GM03348 (cell line): ENCODE results near the gene SCGB3A1.

Experiments used
- DNase-seq: peaks from one replicate; pipeline ENCODE4 v3.0.0; 2012; ENCODE audit warnings: low spot score

SCGB3A1 gene, protein sequence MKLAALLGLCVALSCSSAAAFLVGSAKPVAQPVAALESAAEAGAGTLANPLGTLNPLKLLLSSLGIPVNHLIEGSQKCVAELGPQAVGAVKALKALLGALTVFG

DNA sequence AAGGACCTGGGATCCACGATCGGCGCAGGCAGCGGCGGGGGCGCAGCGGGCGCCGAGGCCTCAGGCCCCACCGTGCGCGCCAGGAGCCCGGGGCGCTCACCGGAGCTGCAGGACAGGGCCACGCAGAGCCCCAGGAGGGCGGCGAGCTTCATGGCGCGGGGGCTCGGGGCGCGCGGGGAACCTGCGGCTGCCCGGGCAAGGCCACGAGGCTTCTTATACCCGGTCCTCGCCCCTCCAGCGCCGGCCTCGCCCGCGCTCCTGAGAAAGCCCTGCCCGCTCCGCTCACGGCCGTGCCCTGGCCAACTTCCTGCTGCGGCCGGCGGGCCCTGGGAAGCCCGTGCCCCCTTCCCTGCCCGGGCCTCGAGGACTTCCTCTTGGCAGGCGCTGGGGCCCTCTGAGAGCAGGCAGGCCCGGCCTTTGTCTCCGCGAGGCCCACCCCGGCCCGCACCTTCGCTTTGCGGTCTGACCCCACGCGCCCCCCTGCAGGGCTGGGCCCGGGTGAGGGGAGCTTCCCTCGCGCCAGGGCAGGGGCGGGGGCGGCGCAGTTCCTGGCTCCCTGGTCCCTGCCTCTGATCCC lies at the start of gene SCGB3A1:
Gene SCGB3A1, minus strand, starts transcription at position 189 of the 577 bp plus-strand sequence. Its CDS starts 37 bp downstream, at position 152.
- DNase-seq = peak; percentile 18

GRCh38 chr5:180640611-180640860 lies 49.2 kb upstream of the SCGB3A1 start:
- DNase-seq = no peak

GRCh38 chr5:180639741-180640610 lies 48.7 kb upstream of the SCGB3A1 start:
- DNase-seq = no peak

DNA sequence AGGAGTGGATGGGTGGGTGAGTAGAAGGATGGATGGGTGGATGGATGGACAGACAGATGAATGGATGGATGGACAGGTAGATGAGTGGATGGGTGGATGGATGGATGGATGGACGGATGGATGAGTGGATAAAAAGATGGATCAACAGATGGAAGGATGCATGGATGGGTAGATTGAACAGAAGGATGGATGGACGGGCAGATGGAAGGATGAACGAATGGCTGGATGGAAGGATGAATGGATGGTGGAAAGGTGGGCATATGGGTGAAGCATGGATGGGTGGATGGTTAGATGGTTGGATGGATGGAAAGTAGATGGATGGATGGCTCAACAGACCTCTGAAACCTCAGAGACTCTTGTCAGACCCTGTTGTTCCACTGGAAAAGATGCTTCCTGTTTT lies 48.0 kb upstream of the SCGB3A1 start:
- DNase-seq = no peak

DNA sequence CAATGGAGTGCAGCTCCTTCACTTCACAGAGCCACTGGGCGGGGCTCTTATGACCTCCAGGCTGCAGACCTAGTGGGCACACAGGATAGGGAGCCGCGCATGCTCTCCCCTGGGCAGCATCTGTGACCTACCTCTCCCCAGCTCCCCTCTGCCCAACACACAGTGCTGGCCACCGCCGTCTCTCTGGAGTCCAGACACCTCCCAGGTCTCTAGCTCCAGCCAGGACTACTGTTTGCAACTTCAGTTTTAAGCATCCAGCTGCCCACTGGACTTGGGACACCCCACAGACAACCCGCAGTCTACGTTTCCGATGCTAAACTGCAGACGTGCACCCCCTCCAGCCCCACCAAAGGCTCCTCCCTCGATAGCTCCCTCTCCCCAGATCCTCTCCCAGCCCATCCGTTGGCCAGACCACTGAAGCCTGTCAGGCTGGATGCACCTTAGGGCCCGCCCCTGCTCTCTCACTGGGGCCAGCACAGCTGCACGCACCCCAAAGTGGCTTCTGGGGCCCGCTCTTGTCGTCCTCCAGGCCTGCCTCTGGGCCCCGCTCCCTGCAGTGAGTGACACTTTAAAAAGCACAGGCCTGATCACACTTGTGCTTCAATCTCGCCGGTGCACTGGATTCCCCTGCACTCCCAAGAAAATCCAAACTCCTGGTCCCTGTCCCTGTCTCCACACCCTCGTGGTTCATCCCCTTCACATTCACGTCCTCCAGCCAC lies 46.8 kb upstream of the SCGB3A1 start:
- no peak for DNase-seq

DNA sequence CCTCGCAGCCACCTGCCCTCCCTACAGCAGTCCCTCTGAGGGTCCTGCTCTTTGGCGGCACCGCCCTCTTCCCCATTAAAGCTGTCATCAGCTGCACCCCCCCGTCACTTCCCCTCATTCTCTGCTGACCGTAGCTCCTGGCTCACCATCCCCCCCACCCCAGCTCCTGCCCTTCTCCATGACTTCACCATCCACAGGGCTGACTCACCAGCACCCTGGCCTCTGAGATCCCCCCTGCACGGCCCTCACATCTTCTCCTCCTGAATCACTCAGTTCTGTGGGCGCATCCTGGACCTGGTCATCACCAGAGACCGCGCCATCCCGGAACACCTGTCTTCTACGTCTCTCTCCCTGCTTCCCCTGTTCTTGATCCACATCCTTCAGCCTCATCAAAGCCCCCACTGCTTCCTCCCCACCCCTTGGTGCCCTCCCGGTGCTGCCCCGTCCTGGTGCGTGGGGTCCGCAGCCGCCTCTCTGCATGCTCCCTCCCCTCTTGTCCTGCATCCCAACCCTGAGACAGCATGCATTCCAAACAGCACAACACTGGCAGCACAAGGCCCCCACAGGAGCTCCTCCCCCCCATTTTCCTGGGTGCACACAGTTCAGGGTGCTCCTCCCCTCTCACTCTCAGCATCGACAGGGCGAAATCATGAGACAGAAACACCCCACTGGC lies 45.2 kb upstream of the SCGB3A1 start:
- DNase-seq = no peak

GRCh38 chr5:180636016-180636402 lies 44.7 kb upstream of the SCGB3A1 start:
- DNase-seq = no peak

- no peak for DNase-seq
Measured at GRCh38 chr5:180633283-180634177, 42.2 kb upstream of the SCGB3A1 start.

- DNase-seq = no peak
Measured at GRCh38 chr5:180632768-180633167, 41.5 kb upstream of the SCGB3A1 start.

- DNase-seq = no peak
Measured at GRCh38 chr5:180631549-180632383, 40.5 kb upstream of the SCGB3A1 start.

- DNase-seq = no peak
Measured at GRCh38 chr5:180630426-180630825, 39.1 kb upstream of the SCGB3A1 start.

- no peak for DNase-seq
Measured at GRCh38 chr5:180629831-180630382, 38.6 kb upstream of the SCGB3A1 start.

DNA sequence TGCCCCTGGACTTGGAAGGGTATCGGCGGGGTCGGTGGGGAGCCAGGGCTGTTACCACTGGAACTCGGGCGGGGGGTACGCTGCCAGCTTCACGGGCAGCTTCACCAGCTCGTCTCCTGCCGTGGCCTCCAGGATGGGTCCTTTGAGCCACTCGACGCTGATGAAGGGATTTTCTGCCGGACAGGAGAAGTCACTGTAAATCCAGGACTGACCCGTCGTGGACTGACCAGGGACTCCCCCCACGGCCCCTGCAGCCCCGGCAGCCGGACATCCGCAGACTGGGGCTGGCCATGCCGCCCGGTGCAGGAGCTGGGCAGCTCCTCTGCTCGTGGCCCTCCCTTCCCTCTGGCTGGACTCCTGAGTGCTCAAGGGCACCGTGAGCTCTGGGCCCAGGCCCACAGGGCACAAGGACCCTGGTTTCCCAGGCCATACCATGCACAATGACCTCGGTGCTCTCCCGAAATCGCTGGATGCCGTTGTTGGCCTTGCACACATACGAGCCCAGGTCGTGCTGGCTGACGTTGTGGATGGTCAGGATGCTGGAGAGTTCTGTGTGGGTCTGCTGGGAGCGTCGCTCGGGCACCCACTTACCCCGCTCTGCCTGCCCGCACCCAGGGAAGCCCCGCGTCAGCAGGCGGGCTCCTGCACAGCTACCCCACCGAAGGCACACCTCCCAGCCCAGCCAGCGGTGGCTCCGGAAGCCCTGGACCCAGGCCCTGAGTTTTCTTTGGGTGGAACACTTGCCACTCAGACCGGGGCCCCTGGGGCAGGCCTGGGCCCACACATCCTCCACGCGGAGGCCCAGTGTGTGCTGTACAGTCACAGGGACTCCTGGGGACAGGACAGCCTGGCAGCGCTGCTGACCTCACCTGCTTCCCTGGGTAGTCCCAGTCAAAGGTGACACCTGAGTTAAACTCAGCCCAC lies 37.8 kb upstream of the SCGB3A1 start:
- no peak for DNase-seq

DNA sequence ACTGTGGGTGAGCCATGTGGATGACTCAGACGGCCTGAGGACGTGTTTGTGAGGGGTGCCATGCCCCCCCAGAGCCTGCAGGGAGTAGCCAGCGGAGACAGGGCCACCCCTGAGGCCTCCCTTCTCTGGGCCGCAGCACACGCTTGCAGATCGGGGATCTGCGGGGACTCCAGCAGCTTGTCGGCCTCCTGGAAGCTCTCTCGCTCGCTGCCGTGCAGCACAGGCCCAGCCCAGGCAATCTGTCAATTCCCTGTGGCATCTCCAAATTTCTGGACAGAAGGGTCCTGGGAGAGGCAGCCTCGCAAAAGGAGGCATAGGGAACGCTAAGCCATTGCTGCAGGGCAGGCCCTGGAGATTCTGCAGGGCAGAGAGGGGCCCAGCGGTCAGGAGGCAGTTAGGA lies 36.9 kb upstream of the SCGB3A1 start:
- no peak for DNase-seq

DNA sequence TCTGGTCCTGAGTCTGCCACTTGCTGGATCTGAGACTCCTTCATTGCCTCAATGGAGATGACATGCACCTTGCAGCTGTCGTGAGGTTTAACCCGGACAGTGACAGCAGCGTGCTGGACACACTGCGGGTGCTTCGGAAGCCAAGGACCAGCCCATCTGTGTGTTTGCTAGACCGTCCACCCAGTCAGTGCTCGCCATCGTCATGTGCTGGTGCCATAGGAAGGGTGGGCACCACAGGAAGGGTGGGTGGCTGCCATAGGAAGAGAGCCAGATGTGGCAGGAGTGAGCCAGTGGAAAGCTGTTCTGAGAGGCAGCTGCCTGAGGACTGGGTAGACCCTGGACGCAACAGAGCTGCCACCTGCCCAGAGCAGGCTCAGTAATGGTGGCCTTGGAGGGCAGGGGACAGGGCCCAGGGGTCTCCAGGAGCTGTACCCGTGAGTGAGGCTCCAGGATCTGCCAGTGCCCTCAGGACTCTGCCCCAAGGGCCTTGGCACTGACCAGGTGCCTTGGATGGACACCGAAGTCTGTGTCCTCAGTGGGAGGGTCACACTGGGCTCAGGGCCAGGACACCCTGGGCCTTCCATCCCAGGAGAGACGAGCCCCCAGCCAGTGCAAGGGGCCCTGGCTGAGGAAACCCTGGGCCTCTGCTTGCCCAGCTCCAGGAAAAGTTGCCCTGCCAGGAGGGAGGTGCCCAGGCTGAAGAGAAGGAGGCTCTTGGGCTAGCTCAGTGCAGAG lies 36.3 kb upstream of the SCGB3A1 start:
- no peak for DNase-seq

GRCh38 chr5:180626661-180627385 lies 35.5 kb upstream of the SCGB3A1 start:
- DNase-seq = no peak

DNA sequence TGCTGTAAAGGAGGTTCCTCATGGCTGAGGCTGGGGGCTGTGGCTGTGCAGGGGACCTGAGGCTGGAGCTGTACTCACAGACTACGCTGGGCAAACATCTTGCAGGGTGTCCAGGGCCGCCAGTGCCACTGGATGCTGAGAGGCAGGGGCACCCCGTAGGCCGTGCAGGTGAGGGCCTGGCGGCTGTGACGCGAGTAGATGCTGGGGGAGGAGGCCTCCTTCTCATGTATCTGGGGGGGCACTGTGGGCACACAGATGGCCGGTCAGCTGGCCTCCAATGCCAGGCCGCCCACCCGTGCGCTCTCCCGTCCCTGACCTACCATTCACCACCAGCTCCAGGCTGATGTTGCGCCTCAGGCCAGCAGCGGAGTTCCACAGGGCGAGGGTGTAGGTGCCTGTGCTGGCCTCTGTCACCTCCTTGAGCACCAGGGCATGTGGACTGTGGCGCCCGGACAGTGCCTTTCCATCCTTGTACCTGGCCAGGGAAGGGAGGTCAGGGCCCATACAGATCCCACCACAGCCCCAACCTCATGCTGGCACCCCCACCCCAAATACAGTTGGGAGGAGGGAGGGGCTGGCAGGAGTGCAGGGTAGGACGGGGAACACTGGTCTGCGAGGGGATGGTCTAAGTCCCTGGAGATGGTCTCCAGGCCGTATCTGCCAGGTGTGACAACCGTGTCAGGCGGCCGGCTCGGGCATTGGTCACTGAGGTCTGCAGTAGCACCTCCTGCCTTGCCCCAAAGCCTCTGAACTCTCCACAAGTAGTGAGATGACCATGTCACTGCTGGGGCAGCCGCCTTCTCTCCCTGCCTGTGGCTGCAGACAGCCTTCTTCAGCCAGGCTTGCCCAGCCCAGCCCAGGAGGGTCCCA lies 34.7 kb upstream of the SCGB3A1 start:
- no peak for DNase-seq
